HEK293 (cell line): ENCODE data around the gene ITGA8.

Experiments used
- BCL6B ChIP-seq: fragments of 450-650 bp; formaldehyde crosslinking; IDR thresholded peaks from 2 replicates; pipeline ENCODE4 v1.5.1; 2017; ENCODE audit warnings: missing biosample characterization, missing genetic modification characterization
- GLI2 ChIP-seq: fragments of 450-650 bp; formaldehyde crosslinking; IDR thresholded peaks from 2 replicates; pipeline ENCODE4; 2017; ENCODE audit warnings: missing biosample characterization, missing genetic modification characterization, low read depth, borderline replicate concordance
- GLIS2 ChIP-seq: fragments of 450-650 bp; formaldehyde crosslinking; IDR thresholded peaks from 2 replicates; pipeline ENCODE4 v1.5.1; 2016; ENCODE audit warnings: missing biosample characterization, missing genetic modification characterization
- HIC1 ChIP-seq: fragments of 450-650 bp; formaldehyde crosslinking; IDR thresholded peaks from 2 replicates; pipeline ENCODE4 v1.5.1; 2016; ENCODE audit warnings: missing biosample characterization, missing genetic modification characterization
- INSM2 ChIP-seq: fragments of 450-650 bp; formaldehyde crosslinking; IDR thresholded peaks from 2 replicates; pipeline ENCODE4 v1.5.1; 2016; ENCODE audit warnings: missing biosample characterization, missing genetic modification characterization
- KLF8 ChIP-seq: fragments of 450-650 bp; formaldehyde crosslinking; IDR thresholded peaks from 2 replicates; pipeline ENCODE4 v1.5.1; 2016; ENCODE audit warnings: missing biosample characterization, missing genetic modification characterization
- OVOL3 ChIP-seq: fragments of 450-650 bp; formaldehyde crosslinking; IDR thresholded peaks from 2 replicates; pipeline ENCODE4 v1.5.1; 2016; ENCODE audit warnings: missing biosample characterization, missing genetic modification characterization
- SCRT2 ChIP-seq: fragments of 450-650 bp; formaldehyde crosslinking; IDR thresholded peaks from 2 replicates; pipeline ENCODE4 v1.5.1; 2016; ENCODE audit warnings: missing biosample characterization, missing genetic modification characterization
- SP7 ChIP-seq: fragments of 450-650 bp; formaldehyde crosslinking; IDR thresholded peaks from 2 replicates; pipeline ENCODE4 v1.5.1; 2016; ENCODE audit warnings: missing biosample characterization, missing genetic modification characterization
- WT1 ChIP-seq: fragments of 450-650 bp; formaldehyde crosslinking; IDR thresholded peaks from 2 replicates; pipeline ENCODE4 v1.5.1; 2016; ENCODE audit warnings: missing biosample characterization, missing genetic modification characterization
- YY1 ChIP-seq: fragments of 450-650 bp; formaldehyde crosslinking; IDR thresholded peaks from 2 replicates; pipeline ENCODE4 v1.5.1; 2018; ENCODE audit warnings: missing biosample characterization, missing genetic modification characterization
- ZEB2 ChIP-seq: fragments of 450-650 bp; formaldehyde crosslinking; IDR thresholded peaks from 2 replicates; pipeline ENCODE4 v1.5.1; 2016; ENCODE audit warnings: missing biosample characterization, missing genetic modification characterization
- ZFHX2 ChIP-seq: fragments of 450-650 bp; formaldehyde crosslinking; conservative IDR thresholded peaks from 2 replicates; pipeline ENCODE4 v1.5.1; 2016; ENCODE audit warnings: missing biosample characterization, missing genetic modification characterization
- ZNF155 ChIP-seq: fragments of 450-650 bp; formaldehyde crosslinking; IDR thresholded peaks from 2 replicates; pipeline ENCODE4 v1.5.1; 2016; ENCODE audit warnings: missing biosample characterization, missing genetic modification characterization
- ZNF174 ChIP-seq: fragments of 450-650 bp; formaldehyde crosslinking; IDR thresholded peaks from 2 replicates; pipeline ENCODE4 v1.5.0; 2017; ENCODE audit warnings: missing biosample characterization, mild to moderate bottlenecking, missing genetic modification characterization
- ZNF175 ChIP-seq: fragments of 450-650 bp; formaldehyde crosslinking; IDR thresholded peaks from 2 replicates; pipeline ENCODE4 v1.5.1; 2016; ENCODE audit warnings: missing biosample characterization, missing genetic modification characterization
- ZNF184 ChIP-seq: fragments of 450-650 bp; IDR thresholded peaks from 2 replicates; pipeline ENCODE4 v1.5.1; 2018; ENCODE audit warnings: missing biosample characterization, mild to moderate bottlenecking, missing genetic modification characterization
- ZNF239 ChIP-seq: fragments of 450-650 bp; formaldehyde crosslinking; IDR thresholded peaks from 2 replicates; pipeline ENCODE4 v1.5.1; 2016; ENCODE audit warnings: missing biosample characterization, missing genetic modification characterization
- ZNF248 ChIP-seq: fragments of 450-650 bp; formaldehyde crosslinking; IDR thresholded peaks from 2 replicates; pipeline ENCODE4 v1.5.1; 2017; ENCODE audit warnings: missing biosample characterization, missing genetic modification characterization
- ZNF366 ChIP-seq: fragments of 450-650 bp; formaldehyde crosslinking; conservative IDR thresholded peaks from 2 replicates; pipeline ENCODE4 v1.5.1; 2016; ENCODE audit warnings: missing biosample characterization, missing genetic modification characterization
- ZNF391 ChIP-seq: fragments of 450-650 bp; formaldehyde crosslinking; IDR thresholded peaks from 2 replicates; pipeline ENCODE4 v1.5.1; 2016; ENCODE audit warnings: low read depth, missing biosample characterization, missing genetic modification characterization, borderline replicate concordance
- ZNF404 ChIP-seq: fragments of 450-650 bp; formaldehyde crosslinking; IDR thresholded peaks from 2 replicates; pipeline ENCODE4 v1.5.1; 2017; ENCODE audit warnings: missing biosample characterization, missing genetic modification characterization
- ZNF488 ChIP-seq: fragments of 450-650 bp; formaldehyde crosslinking; IDR thresholded peaks from 2 replicates; pipeline ENCODE4 v1.5.1; 2016; ENCODE audit warnings: missing biosample characterization, missing genetic modification characterization
- ZNF510 ChIP-seq: fragments of 450-650 bp; formaldehyde crosslinking; IDR thresholded peaks from 2 replicates; pipeline ENCODE4 v1.5.1; 2018; ENCODE audit warnings: mild to moderate bottlenecking, missing genetic modification characterization, missing biosample characterization; ENCODE audit not compliant: insufficient replicate concordance
- ZNF561 ChIP-seq: fragments of 450-650 bp; IDR thresholded peaks from 2 replicates; pipeline ENCODE4 v1.5.1; 2018; ENCODE audit warnings: missing biosample characterization, missing genetic modification characterization, borderline replicate concordance
- ZNF580 ChIP-seq: fragments of 450-650 bp; formaldehyde crosslinking; IDR thresholded peaks from 2 replicates; pipeline ENCODE4 v1.5.1; 2016; ENCODE audit warnings: missing biosample characterization, missing genetic modification characterization
- ZNF596 ChIP-seq: fragments of 450-650 bp; IDR thresholded peaks from 2 replicates; pipeline ENCODE4 v1.5.0; 2018; ENCODE audit warnings: missing biosample characterization, mild to moderate bottlenecking, missing genetic modification characterization, moderate library complexity
- ZNF610 ChIP-seq: fragments of 450-650 bp; formaldehyde crosslinking; IDR thresholded peaks from 2 replicates; pipeline ENCODE4 v1.5.1; 2016; ENCODE audit warnings: missing biosample characterization, missing genetic modification characterization, borderline replicate concordance
- ZNF626 ChIP-seq: fragments of 450-650 bp; sonication (Bioruptor Pico); formaldehyde crosslinking; IDR thresholded peaks from 2 replicates; pipeline ENCODE4 v1.5.1; 2018; ENCODE audit warnings: missing biosample characterization, missing genetic modification characterization, inconsistent platforms
- ZNF629 ChIP-seq: fragments of 450-650 bp; formaldehyde crosslinking; IDR thresholded peaks from 2 replicates; pipeline ENCODE4 v1.5.1; 2017; ENCODE audit warnings: missing biosample characterization, missing genetic modification characterization
- ZNF670 ChIP-seq: fragments of 450-650 bp; formaldehyde crosslinking; IDR thresholded peaks from 2 replicates; pipeline ENCODE4 v1.5.1; 2016; ENCODE audit warnings: missing biosample characterization, missing genetic modification characterization, low read depth
- ZNF692 ChIP-seq: fragments of 450-650 bp; formaldehyde crosslinking; IDR thresholded peaks from 2 replicates; pipeline ENCODE4 v1.5.1; 2016; ENCODE audit warnings: missing biosample characterization, missing genetic modification characterization
- ZNF707 ChIP-seq: fragments of 450-650 bp; formaldehyde crosslinking; IDR thresholded peaks from 2 replicates; pipeline ENCODE4 v1.5.1; 2016; ENCODE audit warnings: missing biosample characterization, missing genetic modification characterization
- ZNF777 ChIP-seq: fragments of 450-650 bp; formaldehyde crosslinking; IDR thresholded peaks from 2 replicates; pipeline ENCODE4 v1.5.1; 2017; ENCODE audit warnings: missing biosample characterization, missing genetic modification characterization, borderline replicate concordance
- ZSCAN23 ChIP-seq: fragments of 450-650 bp; formaldehyde crosslinking; IDR thresholded peaks from 2 replicates; pipeline ENCODE4 v1.5.1; 2016; ENCODE audit warnings: missing biosample characterization, missing genetic modification characterization

ITGA8 gene

GRCh38 chr10:15704581-15704968 lies 15.1 kb downstream of the ITGA8 start (continued):
- TF ChIP-seq INSM2 (peak; percentile 95), GLIS2 (tag by site-specific recombination) (no peak), ZNF175 (tag by site-specific recombination) (no peak), ZNF610 (tag by site-specific recombination) (peak; percentile 47; the same call in 1 of the 2 replicates), ZNF404 (no peak), ZNF692 (tag by site-specific recombination) (peak; percentile 71), ZNF707 (tag by site-specific recombination) (no peak), SCRT2 (tag by site-specific recombination) (peak; percentile 64), ZNF580 (tag by site-specific recombination) (0 out of 2 replicates have a peak, but pooled peaks have one; percentile 30), ZNF248 (tag by site-specific recombination) (no peak), WT1 (tag by site-specific recombination) (peak; percentile 99), ZFHX2 (no peak), SP7 (tag by site-specific recombination) (peak; percentile 94), ZNF366 (tag by site-specific recombination) (peak; percentile 70; the same call in 1 of the 2 replicates), ZNF510 (tag by site-specific recombination) (no peak), OVOL3 (tag by site-specific recombination) (peak; percentile 92), ZNF174 (tag by site-specific recombination) (no peak), ZNF777 (no peak), BCL6B (tag by site-specific recombination) (peak; percentile 90), ZNF155 (no peak), ZNF629 (tag by site-specific recombination) (peak; percentile 96), ZNF488 (tag by site-specific recombination) (peak; percentile 71), ZEB2 (tag by site-specific recombination) (peak; percentile 93), ZNF670 (tag by site-specific recombination) (no peak), GLI2 (tag by site-specific recombination) (peak; percentile 96), ZNF626 (tag by site-specific recombination) (0 out of 2 replicates have a peak, but pooled peaks have one; percentile 53), ZSCAN23 (tag by site-specific recombination) (peak; percentile 86; the same call in 1 of the 2 replicates), YY1 (tag by site-specific recombination) (no peak), ZNF239 (tag by site-specific recombination) (no peak), ZNF184 (tag by site-specific recombination) (peak; percentile 85; the same call in 1 of the 2 replicates), HIC1 (tag by site-specific recombination) (no peak), KLF8 (tag by site-specific recombination) (peak; percentile 62), ZNF561 (peak; percentile 92; the same call in 1 of the 2 replicates), ZNF596 (tag by site-specific recombination) (peak; percentile 53; the same call in 1 of the 2 replicates), ZNF391 (tag by site-specific recombination) (peak; percentile 76; the same call in 1 of the 2 replicates)
